Lower lobe of right lung (tissue), 2 donors: ENCODE measurements around the gene FEZF2. TPM values are rescaled to one million over a fixed set of nuclear protein-coding genes. Genes with fewer than 3 reads are reported as not detected.

ENCODE experiments used
- ATAC-seq, 2 donors: fragments of 200-7000 bp; cut with Tn5 transposase; one replicate each; pipeline ENCODE4 v1.9.1; 2020 to 2022; ENCODE audit warnings: mild to moderate bottlenecking in 2 of 2, moderate library complexity in 2 of 2
- DNase-seq: peaks from one replicate; pipeline ENCODE4 v3.0.0-alpha.2; 2020
- H3K27ac ChIP-seq: fragments of 200-600 bp; one replicate; pipeline ENCODE4 v1.8.0; 2022
- H3K27me3 ChIP-seq: fragments of 200-600 bp; one replicate; pipeline ENCODE4 v1.8.0; 2022; ENCODE audit warnings: low read depth
- H3K36me3 ChIP-seq: fragments of 200-600 bp; one replicate; pipeline ENCODE4 v1.8.0; 2022; ENCODE audit warnings: mild to moderate bottlenecking
- H3K4me1 ChIP-seq: fragments of 200-600 bp; one replicate; pipeline ENCODE4 v1.8.0; 2022
- H3K4me3 ChIP-seq: fragments of 200-600 bp; one replicate; pipeline ENCODE4 v1.8.0; 2022; ENCODE audit warnings: mild to moderate bottlenecking
- H3K9me3 ChIP-seq: fragments of 200-600 bp; one replicate; pipeline ENCODE4 v1.8.0; 2022
- CTCF ChIP-seq: fragments of 200-600 bp; IDR thresholded peaks from one replicate; pipeline ENCODE4 v1.8.0; 2022; ENCODE audit warnings: antibody characterized with exemption, mild to moderate bottlenecking
- intact Hi-C: fragments of 100-400 bp; cut with DNase I; formaldehyde crosslinking; loops from one replicate; pipeline ENCODE4 v1.11.0; 2022
- long read RNA-seq: library from polyadenylated mRNA; unstranded; transcript quantifications from one replicate; pipeline ENCODE4 v2.0.0, GENCODE V29; 2021
- total RNA-seq: library from RNA; stranded (reverse); fragmentation: NEBNext Ultra II Directional; extraction: Animal tissue kit (Norgen Biotek cat#: 25700); gene quantifications from one replicate; pipeline ENCODE4 v1.2.1, GENCODE V29; 2021
- donor health status: DM: no; HTN: yes; CAD: no; lungs with severe emphysema.

FEZF2 gene
- total RNA-seq, result not detected
- long read RNA-seq, result 0 reads

- H3K36me3 ChIP-seq, result no peaks in the 10 kb centered on the region
- DNase-seq (no peak), ATAC-seq (no peak)
- no peak within 1 kb of the TSS for H3K27ac ChIP-seq
- H3K9me3 ChIP-seq, result no peaks in the 10 kb centered on the region
- no peak for TF ChIP-seq CTCF
- intact Hi-C loops, result no loop called here
- peaks cover 20% of the 10 kb centered on the region for H3K4me1 ChIP-seq
- peak within 1 kb of the TSS; percentile 3 for H3K4me3 ChIP-seq
- peaks cover 99% of the 10 kb centered on the region for H3K27me3 ChIP-seq
These were observed at the start of gene FEZF2 for GRCh38 chr3:62373215-62373614. FEZF2 (minus strand) TSS chr3:62373550; CDS start chr3:62372868, 682 bp downstream.

- Histone ChIP-seq H3K27me3 (no peaks in the 10 kb centered on the region), H3K4me3 (no peak overlapping the region), H3K4me1 (no peaks in the 10 kb centered on the region), H3K9me3 (no peaks in the 10 kb centered on the region), H3K27ac (no peak overlapping the region), H3K36me3 (no peaks in the 10 kb centered on the region)
- intact Hi-C loops, result no loop called here
- no peak for ATAC-seq
- DNase-seq, result no peak
- no peak for TF ChIP-seq CTCF
These were observed 47.9 kb upstream of the FEZF2 start for GRCh38 chr3:62421207-62421606.

GRCh38 chr3:62416144-62416543, 42.8 kb upstream of the FEZF2 start:
- Histone ChIP-seq H3K4me1 (no peaks in the 10 kb centered on the region), H3K36me3 (no peaks in the 10 kb centered on the region), H3K9me3 (no peaks in the 10 kb centered on the region), H3K4me3 (no peak overlapping the region), H3K27ac (no peak overlapping the region), H3K27me3 (no peaks in the 10 kb centered on the region)
- intact Hi-C loops, result no loop called here
- ATAC-seq (no peak), DNase-seq (no peak)
- TF ChIP-seq CTCF, result no peak

- DNase-seq (no peak), ATAC-seq (no peak)
- Histone ChIP-seq H3K4me3 (no peak overlapping the region), H3K4me1 (no peaks in the 10 kb centered on the region), H3K36me3 (no peaks in the 10 kb centered on the region), H3K27ac (no peak overlapping the region), H3K27me3 (no peaks in the 10 kb centered on the region), H3K9me3 (no peaks in the 10 kb centered on the region)
- intact Hi-C loops, result no loop called here
- TF ChIP-seq CTCF, result no peak
These were observed 42.0 kb upstream of the FEZF2 start for GRCh38 chr3:62415312-62415801.

GRCh38 chr3:62414786-62415185, 41.4 kb upstream of the FEZF2 start:
- no peak for DNase-seq
- H3K27me3 ChIP-seq, result no peaks in the 10 kb centered on the region
- no peaks in the 10 kb centered on the region for H3K9me3 ChIP-seq
- no peaks in the 10 kb centered on the region for H3K36me3 ChIP-seq
- no peaks in the 10 kb centered on the region for H3K4me1 ChIP-seq
- TF ChIP-seq CTCF, result no peak
- intact Hi-C loops, result no loop called here
- no peak for ATAC-seq
- no peak overlapping the region for H3K27ac ChIP-seq
- H3K4me3 ChIP-seq, result no peak overlapping the region

- DNase-seq, result no peak
- Histone ChIP-seq H3K4me3 (no peak overlapping the region), H3K4me1 (no peaks in the 10 kb centered on the region), H3K27me3 (no peaks in the 10 kb centered on the region), H3K36me3 (no peaks in the 10 kb centered on the region), H3K27ac (no peak overlapping the region), H3K9me3 (no peaks in the 10 kb centered on the region)
- no peak for TF ChIP-seq CTCF
- intact Hi-C loops, result no loop called here
- ATAC-seq, result no peak
These were observed 40.3 kb upstream of the FEZF2 start for GRCh38 chr3:62413687-62414086.
